ENCODE measurements around the gene PIGBOS1.
"Not testable (repeated sequence)": the region's sequence is repeated elsewhere in the genome, so short reads cannot be mapped to it uniquely, and the experiment has no call there.

The PIGBOS1 gene

GRCh38 chr15:55281517-55282228, 37.2 kb downstream of the PIGBOS1 start:
- no peak overlapping the region for H4K8ac ChIP-seq (ENCODE audit: low read depth, low read length)
- no peak overlapping the region for H3K23ac ChIP-seq (ENCODE audit: low read depth, low read length, poor library complexity)
- no peak overlapping the region for H3K4ac ChIP-seq (ENCODE audit: low read length)
- H2AFZ ChIP-seq (ENCODE audit: low read length): no peak overlapping the region
- H3K9me3 ChIP-seq (replicated peaks in 1 of 2; ENCODE audit: control insufficient read depth in 2 of 2, insufficient read depth in 1 of 2, low read depth in 1 of 2, low read length in 2 of 2): no peaks in the 10 kb centered on the region
- H2BK12ac ChIP-seq (ENCODE audit: low read length): no peak overlapping the region
- no peak overlapping the region for H2BK5ac ChIP-seq (ENCODE audit: low read length)
- no peak overlapping the region for H3K4me3 ChIP-seq (ENCODE audit: low read length in 2 of 2)
- H3K4me2 ChIP-seq (ENCODE audit: insufficient read depth, low read length, poor library complexity, severe bottlenecking): no peak overlapping the region
- H3K18ac ChIP-seq (ENCODE audit: low read length): no peak overlapping the region
- H3K14ac ChIP-seq (ENCODE audit: low read length): no peak overlapping the region
- H4K91ac ChIP-seq (ENCODE audit: low read depth, low read length, poor library complexity): no peak overlapping the region
- H2AK5ac ChIP-seq (ENCODE audit: low read depth, low read length): no peak overlapping the region
- no peak overlapping the region for H2BK120ac ChIP-seq (ENCODE audit: low read depth, low read length)
- H3K4me1 ChIP-seq (ENCODE audit: control insufficient read depth in 2 of 2, insufficient read depth in 1 of 2, low read depth in 1 of 2, low read length in 2 of 2): no peaks in the 10 kb centered on the region
- H3K27me3 ChIP-seq (ENCODE audit: control insufficient read depth in 3 of 3, insufficient read depth in 3 of 3, low read depth in 1 of 3, low read length in 3 of 3): no peaks in the 10 kb centered on the region
- H3K27ac ChIP-seq (replicated peaks; ENCODE audit: low read length): no peak overlapping the region
- no peaks in the 10 kb centered on the region for H3K79me1 ChIP-seq (ENCODE audit: low read depth, low read length)
- H2BK15ac ChIP-seq (ENCODE audit: low read length): no peak overlapping the region
- DNase-seq (ENCODE audit: low spot score): no peak
- no peaks in the 10 kb centered on the region for H3K36me3 ChIP-seq (replicated peaks in 1 of 2; ENCODE audit: control insufficient read depth in 2 of 2, insufficient read depth in 2 of 2, low read length in 2 of 2)
- no peak overlapping the region for H3K9ac ChIP-seq (ENCODE audit: low read depth, low read length, poor library complexity)

GRCh38 chr15:55280589-55280988, 38.3 kb downstream of the PIGBOS1 start:
- H3K9me3 ChIP-seq (replicated peaks in 1 of 2; ENCODE audit: control insufficient read depth in 2 of 2, insufficient read depth in 1 of 2, low read depth in 1 of 2, low read length in 2 of 2); H3K4ac ChIP-seq (ENCODE audit: low read length); H4K91ac ChIP-seq (ENCODE audit: low read depth, low read length, poor library complexity); H3K4me2 ChIP-seq (ENCODE audit: insufficient read depth, low read length, poor library complexity, severe bottlenecking); H3K23ac ChIP-seq (ENCODE audit: low read depth, low read length, poor library complexity); H3K14ac ChIP-seq (ENCODE audit: low read length); H2BK15ac ChIP-seq (ENCODE audit: low read length); H2AK5ac ChIP-seq (ENCODE audit: low read depth, low read length); H2BK120ac ChIP-seq (ENCODE audit: low read depth, low read length); H2BK12ac ChIP-seq (ENCODE audit: low read length); H3K27ac ChIP-seq (replicated peaks; ENCODE audit: low read length); H3K27me3 ChIP-seq (ENCODE audit: control insufficient read depth in 3 of 3, insufficient read depth in 3 of 3, low read depth in 1 of 3, low read length in 3 of 3); H3K18ac ChIP-seq (ENCODE audit: low read length); H3K36me3 ChIP-seq (replicated peaks in 1 of 2; ENCODE audit: control insufficient read depth in 2 of 2, insufficient read depth in 2 of 2, low read length in 2 of 2); H4K8ac ChIP-seq (ENCODE audit: low read depth, low read length); H2BK5ac ChIP-seq (ENCODE audit: low read length); H2AFZ ChIP-seq (ENCODE audit: low read length); H3K9ac ChIP-seq (ENCODE audit: low read depth, low read length, poor library complexity); DNase-seq (ENCODE audit: low spot score); H3K79me1 ChIP-seq (ENCODE audit: low read depth, low read length); H3K4me3 ChIP-seq (ENCODE audit: low read length in 2 of 2); H3K4me1 ChIP-seq (ENCODE audit: control insufficient read depth in 2 of 2, insufficient read depth in 1 of 2, low read depth in 1 of 2, low read length in 2 of 2): not testable (repeated sequence)
- WGBS, 2 donors (ENCODE audit: extremely low coverage in 2 of 2, insufficient read length in 2 of 2, insufficient replicate concordance in 1 of 2): no CpG with 5 or more reads among the region's 2 CpGs

GRCh38 chr15:55279746-55280351, 39.1 kb downstream of the PIGBOS1 start:
- no CpG with 5 or more reads among the region's 4 CpGs for WGBS, 2 donors (ENCODE audit: extremely low coverage in 2 of 2, insufficient read length in 2 of 2, insufficient replicate concordance in 1 of 2)

GRCh38 chr15:55279100-55279745, 39.7 kb downstream of the PIGBOS1 start:
- Histone ChIP-seq H3K27me3 (ENCODE audit: control insufficient read depth in 3 of 3, insufficient read depth in 3 of 3, low read depth in 1 of 3, low read length in 3 of 3) (no peaks in the 10 kb centered on the region), H2BK5ac (ENCODE audit: low read length) (no peak overlapping the region), H4K8ac (ENCODE audit: low read depth, low read length) (no peak overlapping the region), H3K23ac (ENCODE audit: low read depth, low read length, poor library complexity) (no peak overlapping the region), H3K9ac (ENCODE audit: low read depth, low read length, poor library complexity) (no peak overlapping the region), H3K36me3 (replicated peaks in 1 of 2; ENCODE audit: control insufficient read depth in 2 of 2, insufficient read depth in 2 of 2, low read length in 2 of 2) (no peaks in the 10 kb centered on the region), H3K4me3 (ENCODE audit: low read length in 2 of 2) (no peak overlapping the region), H2AFZ (ENCODE audit: low read length) (no peak overlapping the region), H3K18ac (ENCODE audit: low read length) (no peak overlapping the region), H4K91ac (ENCODE audit: low read depth, low read length, poor library complexity) (no peak overlapping the region), H3K9me3 (replicated peaks in 1 of 2; ENCODE audit: control insufficient read depth in 2 of 2, insufficient read depth in 1 of 2, low read depth in 1 of 2, low read length in 2 of 2) (no peaks in the 10 kb centered on the region), H3K79me1 (ENCODE audit: low read depth, low read length) (no peaks in the 10 kb centered on the region), H2BK120ac (ENCODE audit: low read depth, low read length) (no peak overlapping the region), H3K4me2 (ENCODE audit: insufficient read depth, low read length, poor library complexity, severe bottlenecking) (no peak overlapping the region), H3K4ac (ENCODE audit: low read length) (no peak overlapping the region), H2BK12ac (ENCODE audit: low read length) (no peak overlapping the region), H2AK5ac (ENCODE audit: low read depth, low read length) (no peak overlapping the region), H3K14ac (ENCODE audit: low read length) (no peak overlapping the region), H3K27ac (replicated peaks; ENCODE audit: low read length) (no peak overlapping the region), H3K4me1 (ENCODE audit: control insufficient read depth in 2 of 2, insufficient read depth in 1 of 2, low read depth in 1 of 2, low read length in 2 of 2) (no peaks in the 10 kb centered on the region), H2BK15ac (ENCODE audit: low read length) (no peak overlapping the region)
- no peak for DNase-seq (ENCODE audit: low spot score)
- no CpG with 5 or more reads among the region's 2 CpGs for WGBS, 2 donors (ENCODE audit: extremely low coverage in 2 of 2, insufficient read length in 2 of 2, insufficient replicate concordance in 1 of 2)

More at GRCh38 chr15:55279746-55280351, 39.1 kb downstream of the PIGBOS1 start:
- no peak overlapping the region for H3K14ac ChIP-seq (ENCODE audit: low read length)
- H3K9me3 ChIP-seq (replicated peaks in 1 of 2; ENCODE audit: control insufficient read depth in 2 of 2, insufficient read depth in 1 of 2, low read depth in 1 of 2, low read length in 2 of 2): no peaks in the 10 kb centered on the region
- DNase-seq (ENCODE audit: low spot score): no peak
- no peak overlapping the region for H3K23ac ChIP-seq (ENCODE audit: low read depth, low read length, poor library complexity)
- no peak overlapping the region for H2BK15ac ChIP-seq (ENCODE audit: low read length)
- no peak overlapping the region for H2BK120ac ChIP-seq (ENCODE audit: low read depth, low read length)
- no peak overlapping the region for H2BK12ac ChIP-seq (ENCODE audit: low read length)
- H4K8ac ChIP-seq (ENCODE audit: low read depth, low read length): no peak overlapping the region
- no peak overlapping the region for H2AK5ac ChIP-seq (ENCODE audit: low read depth, low read length)
- no peaks in the 10 kb centered on the region for H3K36me3 ChIP-seq (replicated peaks in 1 of 2; ENCODE audit: control insufficient read depth in 2 of 2, insufficient read depth in 2 of 2, low read length in 2 of 2)
- no peak overlapping the region for H2AFZ ChIP-seq (ENCODE audit: low read length)
- no peak overlapping the region for H3K4ac ChIP-seq (ENCODE audit: low read length)
- no peak overlapping the region for H2BK5ac ChIP-seq (ENCODE audit: low read length)
- H3K4me1 ChIP-seq (ENCODE audit: control insufficient read depth in 2 of 2, insufficient read depth in 1 of 2, low read depth in 1 of 2, low read length in 2 of 2): no peaks in the 10 kb centered on the region
- no peak overlapping the region for H3K18ac ChIP-seq (ENCODE audit: low read length)
- no peak overlapping the region for H3K4me3 ChIP-seq (ENCODE audit: low read length in 2 of 2)
- no peak overlapping the region for H3K27ac ChIP-seq (replicated peaks; ENCODE audit: low read length)
- no peaks in the 10 kb centered on the region for H3K79me1 ChIP-seq (ENCODE audit: low read depth, low read length)
- H3K9ac ChIP-seq (ENCODE audit: low read depth, low read length, poor library complexity): no peak overlapping the region
- H3K27me3 ChIP-seq (ENCODE audit: control insufficient read depth in 3 of 3, insufficient read depth in 3 of 3, low read depth in 1 of 3, low read length in 3 of 3): no peaks in the 10 kb centered on the region
- H3K4me2 ChIP-seq (ENCODE audit: insufficient read depth, low read length, poor library complexity, severe bottlenecking): no peak overlapping the region
- no peak overlapping the region for H4K91ac ChIP-seq (ENCODE audit: low read depth, low read length, poor library complexity)

All from neuronal stem cell (in vitro differentiated cells).